Activated CD4-positive, alpha-beta memory T cell treated with anti-CD3 and anti-CD28 coated beads for 36 hours (primary cell): Measurements from ENCODE around the gene AS3MT. TPM values are rescaled to one million over a fixed set of nuclear protein-coding genes. Genes with fewer than 3 reads are reported as not detected.

Experiments used
- CTCF ChIA-PET: fragments of 350-600 bp; sonication (Branson Sonifier 250); formaldehyde crosslinking; loops from one replicate; lab custom pipeline; 2021; ENCODE audit warnings: antibody characterized with exemption, inconsistent platforms; lab: Charles Lee
- POLR2A ChIA-PET: fragments of 350-600 bp; sonication (Branson Sonifier 250); formaldehyde crosslinking; loops from one replicate; lab custom pipeline; 2021; ENCODE audit warnings: antibody characterized with exemption; lab: Charles Lee
- DNase-seq: peaks from one replicate; pipeline ENCODE4 v3.0.0-alpha.2; 2020
- H3K27ac Mint-ChIP-seq: one replicate; pipeline ENCODE4 v1.8.0; 2021; ENCODE audit warnings: mixed read lengths
- H3K27me3 Mint-ChIP-seq: one replicate; pipeline ENCODE4 v1.8.0; 2021; ENCODE audit warnings: mixed read lengths
- H3K36me3 Mint-ChIP-seq: one replicate; pipeline ENCODE4 v1.8.0; 2021; ENCODE audit warnings: mixed read lengths
- H3K4me1 Mint-ChIP-seq: one replicate; pipeline ENCODE4 v1.8.0; 2021; ENCODE audit warnings: low read depth, mixed read lengths
- H3K4me3 Mint-ChIP-seq: one replicate; pipeline ENCODE4 v1.8.0; 2021; ENCODE audit warnings: mild to moderate bottlenecking, mixed read lengths
- H3K9me3 Mint-ChIP-seq: one replicate; pipeline ENCODE4 v1.8.0; 2021; ENCODE audit warnings: mixed read lengths
- intact Hi-C: fragments of 100-400 bp; cut with micrococcal nuclease; formaldehyde crosslinking; loops from one replicate; pipeline ENCODE4 v1.15.1; 2023
- total RNA-seq, 2 experiments: library from RNA; stranded (reverse); gene quantifications; one replicate each; pipeline ENCODE4 v1.2.3, GENCODE V29; 2021

The AS3MT gene
- total RNA-seq, 2 experiments from 2014 or later, result 0.59 to 0.85 TPM

DNA sequence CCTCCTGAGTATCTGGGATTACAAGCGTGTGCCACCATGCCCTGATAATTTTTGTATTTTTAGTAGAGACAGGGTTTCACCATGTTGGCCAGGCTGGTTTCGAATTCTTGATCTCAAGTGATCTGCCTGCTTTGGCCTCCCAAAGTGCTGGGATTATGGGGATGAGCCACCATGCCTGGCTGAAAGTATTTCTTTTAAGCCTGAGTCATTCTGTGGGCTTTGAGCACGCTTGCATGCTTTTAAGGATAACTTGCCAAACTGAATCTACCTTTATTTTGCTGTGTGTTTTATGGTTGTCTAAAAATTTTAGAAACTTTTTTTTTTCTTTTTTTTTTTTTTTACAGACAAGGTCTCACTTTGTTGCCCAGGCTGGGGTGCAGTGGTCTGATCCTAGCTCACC is 82.0 kb downstream of the AS3MT start:
- no peaks in the 10 kb centered on the region for H3K9me3 Mint-ChIP-seq
- POLR2A ChIA-PET, result no interaction called here
- H3K27me3 Mint-ChIP-seq, result no peaks in the 10 kb centered on the region
- no peaks in the 10 kb centered on the region for H3K4me1 Mint-ChIP-seq
- H3K27ac Mint-ChIP-seq, result no peak overlapping the region
- CTCF ChIA-PET, result no interaction called here
- intact Hi-C loops, result no loop called here
- H3K4me3 Mint-ChIP-seq, result no peak overlapping the region
- no peak for DNase-seq
- no peaks in the 10 kb centered on the region for H3K36me3 Mint-ChIP-seq

Other genes with a start within 250 kb of the AS3MT start
- gene TRIM8, start 225.0 kb upstream of the AS3MT start, total RNA-seq, result 10 to 100 TPM; 46.8 to 50.3 TPM
- gene ARL3, start 155.1 kb upstream of the AS3MT start, total RNA-seq, result 10 to 100 TPM; 10.1 to 11.1 TPM
- 10 to 100 TPM; 14.7 to 17.8 TPM for gene SFXN2, start 154.8 kb upstream of the AS3MT start, total RNA-seq
- 10 to 100 TPM; 14.6 to 15.9 TPM for gene WBP1L, start 125.5 kb upstream of the AS3MT start, total RNA-seq
- gene CYP17A1, start 32.1 kb upstream of the AS3MT start, total RNA-seq, result not detected
- 1 to 10 TPM; 5.0 to 5.9 TPM for gene BORCS7, start 15.2 kb upstream of the AS3MT start, total RNA-seq
- gene CNNM2, start 48.8 kb downstream of the AS3MT start, total RNA-seq, result 1 to 10 TPM; 4.0 to 4.2 TPM